Neural cell (in vitro differentiated cells): ENCODE results near the gene WFS1.

Experiments
- EP300 ChIP-seq: fragments of 450-650 bp; conservative IDR thresholded peaks from 2 replicates; pipeline ENCODE4 v1.6.1; 2014; ENCODE audit warnings: antibody characterized with exemption, mild to moderate bottlenecking, moderate library complexity; ENCODE audit not compliant: poor library complexity, severe bottlenecking
- POLR2AphosphoS5 ChIP-seq: IDR thresholded peaks from 2 replicates; pipeline ENCODE4 v1.6.1; 2012
- SMC3 ChIP-seq: fragments of 450-650 bp; conservative IDR thresholded peaks from 2 replicates; pipeline ENCODE4 v1.6.1; 2014; ENCODE audit warnings: antibody characterized with exemption, mild to moderate bottlenecking, moderate library complexity; ENCODE audit not compliant: poor library complexity
- TF ChIP-seq, protein P1 (sequence below): fragments of 450-650 bp; IDR thresholded peaks from 2 replicates; pipeline ENCODE4 v1.5.1; 2014; ENCODE audit warnings: antibody characterized with exemption, mild to moderate bottlenecking, moderate library complexity; ENCODE audit not compliant: poor library complexity, severe bottlenecking
- TF ChIP-seq, protein P2 (sequence below): IDR thresholded peaks from 2 replicates; pipeline ENCODE4 v1.6.1; 2012; ENCODE audit warnings: borderline replicate concordance

DNA sequence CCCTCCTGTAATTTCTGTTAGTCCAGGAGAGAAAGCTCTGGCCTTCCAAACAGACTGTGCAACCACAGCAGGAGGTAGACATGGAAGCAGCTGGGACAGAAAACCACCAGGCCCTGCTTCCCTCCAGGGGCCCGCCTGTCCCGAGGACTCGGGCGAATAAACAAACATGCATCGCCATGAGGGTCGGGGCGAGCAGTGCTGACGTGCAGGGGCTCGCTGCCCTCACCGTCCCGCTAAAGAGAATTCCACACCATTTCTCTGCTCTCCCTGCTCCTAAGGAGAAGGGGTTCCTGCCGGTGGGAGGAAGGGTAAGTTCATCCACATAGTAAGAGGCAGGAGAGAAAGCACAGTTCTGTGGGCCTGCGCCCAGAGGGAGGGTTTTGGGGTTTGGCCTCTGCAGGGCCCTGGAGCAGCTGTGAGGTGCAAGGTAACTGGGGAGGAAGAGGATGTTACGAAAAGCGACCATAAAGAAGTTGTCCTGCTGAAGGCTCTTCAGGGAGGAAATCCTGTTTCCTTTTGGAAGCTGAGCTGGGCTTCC, 54.9 kb downstream of the WFS1 start:
- TF ChIP-seq SMC3 (no peak), EP300 (no peak), POLR2AphosphoS5 (no peak)
- TF ChIP-seq, protein P1, sequence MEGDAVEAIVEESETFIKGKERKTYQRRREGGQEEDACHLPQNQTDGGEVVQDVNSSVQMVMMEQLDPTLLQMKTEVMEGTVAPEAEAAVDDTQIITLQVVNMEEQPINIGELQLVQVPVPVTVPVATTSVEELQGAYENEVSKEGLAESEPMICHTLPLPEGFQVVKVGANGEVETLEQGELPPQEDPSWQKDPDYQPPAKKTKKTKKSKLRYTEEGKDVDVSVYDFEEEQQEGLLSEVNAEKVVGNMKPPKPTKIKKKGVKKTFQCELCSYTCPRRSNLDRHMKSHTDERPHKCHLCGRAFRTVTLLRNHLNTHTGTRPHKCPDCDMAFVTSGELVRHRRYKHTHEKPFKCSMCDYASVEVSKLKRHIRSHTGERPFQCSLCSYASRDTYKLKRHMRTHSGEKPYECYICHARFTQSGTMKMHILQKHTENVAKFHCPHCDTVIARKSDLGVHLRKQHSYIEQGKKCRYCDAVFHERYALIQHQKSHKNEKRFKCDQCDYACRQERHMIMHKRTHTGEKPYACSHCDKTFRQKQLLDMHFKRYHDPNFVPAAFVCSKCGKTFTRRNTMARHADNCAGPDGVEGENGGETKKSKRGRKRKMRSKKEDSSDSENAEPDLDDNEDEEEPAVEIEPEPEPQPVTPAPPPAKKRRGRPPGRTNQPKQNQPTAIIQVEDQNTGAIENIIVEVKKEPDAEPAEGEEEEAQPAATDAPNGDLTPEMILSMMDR, result no peak
- TF ChIP-seq, protein P2, sequence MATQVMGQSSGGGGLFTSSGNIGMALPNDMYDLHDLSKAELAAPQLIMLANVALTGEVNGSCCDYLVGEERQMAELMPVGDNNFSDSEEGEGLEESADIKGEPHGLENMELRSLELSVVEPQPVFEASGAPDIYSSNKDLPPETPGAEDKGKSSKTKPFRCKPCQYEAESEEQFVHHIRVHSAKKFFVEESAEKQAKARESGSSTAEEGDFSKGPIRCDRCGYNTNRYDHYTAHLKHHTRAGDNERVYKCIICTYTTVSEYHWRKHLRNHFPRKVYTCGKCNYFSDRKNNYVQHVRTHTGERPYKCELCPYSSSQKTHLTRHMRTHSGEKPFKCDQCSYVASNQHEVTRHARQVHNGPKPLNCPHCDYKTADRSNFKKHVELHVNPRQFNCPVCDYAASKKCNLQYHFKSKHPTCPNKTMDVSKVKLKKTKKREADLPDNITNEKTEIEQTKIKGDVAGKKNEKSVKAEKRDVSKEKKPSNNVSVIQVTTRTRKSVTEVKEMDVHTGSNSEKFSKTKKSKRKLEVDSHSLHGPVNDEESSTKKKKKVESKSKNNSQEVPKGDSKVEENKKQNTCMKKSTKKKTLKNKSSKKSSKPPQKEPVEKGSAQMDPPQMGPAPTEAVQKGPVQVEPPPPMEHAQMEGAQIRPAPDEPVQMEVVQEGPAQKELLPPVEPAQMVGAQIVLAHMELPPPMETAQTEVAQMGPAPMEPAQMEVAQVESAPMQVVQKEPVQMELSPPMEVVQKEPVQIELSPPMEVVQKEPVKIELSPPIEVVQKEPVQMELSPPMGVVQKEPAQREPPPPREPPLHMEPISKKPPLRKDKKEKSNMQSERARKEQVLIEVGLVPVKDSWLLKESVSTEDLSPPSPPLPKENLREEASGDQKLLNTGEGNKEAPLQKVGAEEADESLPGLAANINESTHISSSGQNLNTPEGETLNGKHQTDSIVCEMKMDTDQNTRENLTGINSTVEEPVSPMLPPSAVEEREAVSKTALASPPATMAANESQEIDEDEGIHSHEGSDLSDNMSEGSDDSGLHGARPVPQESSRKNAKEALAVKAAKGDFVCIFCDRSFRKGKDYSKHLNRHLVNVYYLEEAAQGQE, result no peak
